Vagina (tissue), 2 donors: ENCODE measurements around the gene FBXL16. TPM values are rescaled to one million over a fixed set of nuclear protein-coding genes. Genes with fewer than 3 reads are reported as not detected.

Experiments
- DNase-seq, 2 donors: peaks; one replicate each; pipeline ENCODE4 v3.0.0-alpha.2; 2017; ENCODE audit errors: extremely low spot score in 2 of 2
- H3K27ac ChIP-seq: fragments of 200-600 bp; sonication (generic); one replicate; pipeline ENCODE4 v1.5.1; 2019
- H3K27me3 ChIP-seq: fragments of 200-600 bp; sonication (generic); one replicate; pipeline ENCODE4 v1.5.1; 2019
- H3K36me3 ChIP-seq, 2 donors: fragments of 200-600 bp; sonication (generic); one replicate each; pipeline ENCODE4 v1.5.1; 2017 to 2019
- H3K4me1 ChIP-seq: fragments of 200-600 bp; sonication (generic); one replicate; pipeline ENCODE4 v1.5.1; 2019
- H3K4me3 ChIP-seq, 2 donors: fragments of 200-600 bp; sonication (generic); 1 replicate in 1 of 2; 2 replicates in 1 of 2; pipeline ENCODE4 v1.5.1; 2016 to 2019
- H3K9me3 ChIP-seq: fragments of 200-600 bp; sonication (generic); one replicate; pipeline ENCODE4 v1.5.1; 2019
- POLR2A ChIP-seq, 2 donors: fragments of 450-650 bp; IDR thresholded peaks; one replicate each; pipeline ENCODE4 v1.6.1; 2017; ENCODE audit warnings: antibody characterized with exemption in 2 of 2, mild to moderate bottlenecking in 2 of 2, moderate library complexity in 2 of 2
- POLR2AphosphoS5 ChIP-seq, 2 donors: sonication (generic); formaldehyde crosslinking; IDR thresholded peaks; one replicate each; pipeline ENCODE4 v1.9.0; 2017; ENCODE audit warnings: antibody characterized with exemption in 2 of 2, mild to moderate bottlenecking in 2 of 2, low read depth in 1 of 2; ENCODE audit not compliant: insufficient read depth in 1 of 2
- intact Hi-C: fragments of 100-400 bp; cut with DNase I; formaldehyde crosslinking; loops from one replicate; pipeline ENCODE4 v1.15.1; 2023
- total RNA-seq: library from RNA; depleted of rRNA; stranded (reverse); fragments of >200 nt; gene quantifications from one replicate; pipeline ENCODE4 v1.2.3, GENCODE V29; 2016
- TF ChIP-seq, protein P1 (sequence below), 3 experiments: fragments of 450-650 bp in 2 of 3; fragments of 200-600 bp in 1 of 3; sonication (generic) in 1 of 3; IDR thresholded peaks; one replicate each; pipeline ENCODE4 v1.5.1; 2017 to 2019; ENCODE audit warnings: antibody characterized with exemption in 3 of 3, mild to moderate bottlenecking in 2 of 3, moderate library complexity in 2 of 3

FBXL16 gene
- total RNA-seq, 1 donor from 2014 or later = 4.4 TPM

DNA sequence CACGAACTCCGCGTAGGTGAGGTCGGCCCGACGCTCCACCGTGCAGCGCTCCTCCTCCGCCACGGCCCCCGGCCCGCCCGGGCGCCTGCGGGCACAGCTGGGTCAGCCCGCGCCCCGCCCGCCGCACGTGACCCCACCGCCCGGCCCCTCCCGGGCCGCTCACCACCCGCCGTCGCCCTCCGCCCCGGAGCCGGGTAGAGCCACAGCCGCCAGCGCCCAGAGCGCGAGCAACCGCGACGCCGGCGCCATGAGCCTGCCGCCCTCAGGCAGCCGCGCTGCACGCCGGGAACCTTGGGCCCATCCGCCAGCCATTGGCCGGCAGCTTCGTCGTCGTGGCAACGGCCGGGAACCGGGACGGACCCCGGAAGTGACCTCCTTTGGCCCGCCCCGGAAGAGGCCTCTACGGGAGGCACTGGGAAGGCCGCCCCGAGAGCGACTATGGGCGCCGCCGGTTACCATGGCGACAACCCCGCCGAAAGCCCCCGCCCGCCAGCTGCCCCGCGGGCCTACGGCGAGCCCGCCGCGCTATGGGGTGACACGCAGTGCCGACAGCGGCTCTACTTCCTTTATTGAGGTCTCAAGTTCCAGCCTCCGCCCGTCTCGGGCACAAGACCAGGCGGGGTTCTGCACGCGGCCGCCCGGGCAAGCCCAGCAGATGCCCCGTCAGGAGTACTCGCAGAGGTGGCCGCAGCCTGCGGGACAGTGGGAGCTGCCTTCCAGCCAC, 21.4 kb downstream of the FBXL16 start, which contains the start of gene JMJD8:
TSS of gene JMJD8 (minus strand) at position 264 of the 724 bp plus-strand sequence. CDS start at position 249, 15 bp downstream.
- intact Hi-C loops = no loop called here
- Histone ChIP-seq H3K27me3 (no peaks in the 10 kb centered on the region), H3K36me3 (peaks cover 0 to 29% of the 10 kb centered on the region in 2 donors), H3K4me3 (peak within 1 kb of the TSS; percentile 60 to 92), H3K27ac (peak within 1 kb of the TSS; percentile 67), H3K9me3 (no peaks in the 10 kb centered on the region), H3K4me1 (peaks cover 60% of the 10 kb centered on the region)
- DNase-seq = no peak
- TF ChIP-seq, protein P1, sequence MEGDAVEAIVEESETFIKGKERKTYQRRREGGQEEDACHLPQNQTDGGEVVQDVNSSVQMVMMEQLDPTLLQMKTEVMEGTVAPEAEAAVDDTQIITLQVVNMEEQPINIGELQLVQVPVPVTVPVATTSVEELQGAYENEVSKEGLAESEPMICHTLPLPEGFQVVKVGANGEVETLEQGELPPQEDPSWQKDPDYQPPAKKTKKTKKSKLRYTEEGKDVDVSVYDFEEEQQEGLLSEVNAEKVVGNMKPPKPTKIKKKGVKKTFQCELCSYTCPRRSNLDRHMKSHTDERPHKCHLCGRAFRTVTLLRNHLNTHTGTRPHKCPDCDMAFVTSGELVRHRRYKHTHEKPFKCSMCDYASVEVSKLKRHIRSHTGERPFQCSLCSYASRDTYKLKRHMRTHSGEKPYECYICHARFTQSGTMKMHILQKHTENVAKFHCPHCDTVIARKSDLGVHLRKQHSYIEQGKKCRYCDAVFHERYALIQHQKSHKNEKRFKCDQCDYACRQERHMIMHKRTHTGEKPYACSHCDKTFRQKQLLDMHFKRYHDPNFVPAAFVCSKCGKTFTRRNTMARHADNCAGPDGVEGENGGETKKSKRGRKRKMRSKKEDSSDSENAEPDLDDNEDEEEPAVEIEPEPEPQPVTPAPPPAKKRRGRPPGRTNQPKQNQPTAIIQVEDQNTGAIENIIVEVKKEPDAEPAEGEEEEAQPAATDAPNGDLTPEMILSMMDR (IDR thresholded peaks at IDR 0.05) = no peak
- TF ChIP-seq POLR2A (IDR thresholded peaks at IDR 0.05) (peak in 1 of 2 donors; percentile 15), POLR2AphosphoS5 (IDR thresholded peaks at IDR 0.05; ENCODE audit: insufficient read depth in 1 of 2, low read depth in 1 of 2) (peak; percentile 76 to 89)

DNA sequence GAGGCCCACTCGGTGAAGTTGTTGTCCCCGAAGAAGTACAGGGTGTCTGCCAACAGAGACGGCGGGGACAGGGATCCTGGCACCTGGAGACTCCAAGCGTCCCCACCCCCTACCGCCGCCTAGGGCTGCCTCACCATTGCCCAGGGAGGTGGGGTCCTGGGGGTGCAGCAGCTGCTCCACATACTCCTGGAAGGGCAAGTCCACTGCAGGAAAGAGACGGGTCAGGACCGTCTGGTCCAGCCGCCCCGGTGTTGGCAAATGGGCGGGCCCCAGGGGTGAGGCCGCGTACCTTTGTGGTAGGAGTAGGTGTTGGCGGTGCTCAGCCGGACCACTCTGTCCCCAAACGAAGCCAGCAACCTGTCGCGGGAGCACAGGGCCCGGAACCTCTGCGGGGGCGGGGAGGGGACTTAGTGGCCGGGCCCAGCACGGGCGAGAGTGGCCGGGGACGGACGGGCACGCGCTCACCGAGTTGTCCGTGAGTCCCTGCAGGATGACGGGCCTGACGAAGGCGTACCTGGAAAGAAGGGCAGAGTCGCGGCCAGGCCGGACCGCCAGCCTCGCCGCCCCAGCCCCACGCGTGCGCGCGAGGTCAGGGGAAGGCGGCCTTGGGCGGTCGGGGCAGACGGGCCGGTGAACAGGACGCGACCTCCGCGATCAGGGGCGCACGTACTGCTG, 22.1 kb downstream of the FBXL16 start:
- H3K4me1 ChIP-seq = peaks cover 59% of the 10 kb centered on the region
- peak overlapping the region; percentile 40 for H3K27ac ChIP-seq
- H3K36me3 ChIP-seq = peaks cover 0 to 29% of the 10 kb centered on the region in 2 donors
- DNase-seq = no peak
- intact Hi-C loops = no loop called here
- no peaks in the 10 kb centered on the region for H3K9me3 ChIP-seq
- no peaks in the 10 kb centered on the region for H3K27me3 ChIP-seq
- TF ChIP-seq POLR2AphosphoS5 (IDR thresholded peaks at IDR 0.05; ENCODE audit: insufficient read depth in 1 of 2, low read depth in 1 of 2) (no peak), POLR2A (IDR thresholded peaks at IDR 0.05) (no peak)
- TF ChIP-seq, protein P1 (IDR thresholded peaks at IDR 0.05) = no peak
- H3K4me3 ChIP-seq = peak overlapping the region; percentile 60 to 92

DNA sequence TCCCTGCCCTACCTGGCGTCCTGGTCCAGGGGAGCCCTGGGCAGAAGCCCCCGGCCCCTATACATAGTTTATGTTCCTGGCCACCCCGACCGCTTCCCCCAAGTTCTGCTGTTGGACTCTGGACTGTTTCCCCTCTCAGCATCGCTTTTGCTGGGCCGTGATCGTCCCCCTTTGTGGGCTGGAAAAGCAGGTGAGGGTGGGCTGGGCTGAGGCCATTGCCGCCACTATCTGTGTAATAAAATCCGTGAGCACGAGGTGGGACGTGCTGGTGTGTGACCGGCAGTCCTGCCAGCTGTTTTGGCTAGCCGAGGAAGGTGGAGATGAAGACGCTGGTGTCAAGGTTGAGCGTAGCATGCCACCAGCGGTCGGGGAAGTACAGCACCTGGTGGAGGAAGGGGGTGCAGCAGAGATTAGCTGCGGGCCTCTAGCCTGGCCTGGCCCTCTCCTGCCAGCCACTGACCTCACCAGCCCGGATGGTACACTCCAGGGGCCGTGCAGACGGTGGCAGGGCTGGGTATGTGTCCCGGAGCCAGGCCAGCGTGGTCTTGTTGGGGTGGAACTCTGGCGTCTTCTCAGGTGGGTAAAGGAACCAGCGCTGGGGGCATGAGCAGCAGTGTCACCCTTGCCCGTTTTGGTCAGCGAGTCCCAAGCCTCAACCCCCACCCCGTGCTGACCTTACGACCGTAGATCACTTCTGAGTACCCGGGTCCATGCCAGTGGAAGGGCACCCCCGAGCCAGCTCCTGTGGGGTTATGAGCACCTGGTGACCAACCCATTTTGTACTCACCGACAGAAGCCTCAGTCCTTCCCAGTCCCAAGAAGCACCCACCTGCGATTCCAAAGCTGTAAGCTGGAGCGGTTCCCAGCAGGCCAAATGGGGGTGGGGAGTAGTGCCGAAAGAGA, 22.9 kb downstream of the FBXL16 start:
- TF ChIP-seq, protein P1 (IDR thresholded peaks at IDR 0.05) = no peak
- TF ChIP-seq POLR2AphosphoS5 (IDR thresholded peaks at IDR 0.05; ENCODE audit: insufficient read depth in 1 of 2, low read depth in 1 of 2) (no peak), POLR2A (IDR thresholded peaks at IDR 0.05) (no peak)
- H3K4me3 ChIP-seq = peak overlapping the region in 1 of 2 donors; percentile 60

DNA sequence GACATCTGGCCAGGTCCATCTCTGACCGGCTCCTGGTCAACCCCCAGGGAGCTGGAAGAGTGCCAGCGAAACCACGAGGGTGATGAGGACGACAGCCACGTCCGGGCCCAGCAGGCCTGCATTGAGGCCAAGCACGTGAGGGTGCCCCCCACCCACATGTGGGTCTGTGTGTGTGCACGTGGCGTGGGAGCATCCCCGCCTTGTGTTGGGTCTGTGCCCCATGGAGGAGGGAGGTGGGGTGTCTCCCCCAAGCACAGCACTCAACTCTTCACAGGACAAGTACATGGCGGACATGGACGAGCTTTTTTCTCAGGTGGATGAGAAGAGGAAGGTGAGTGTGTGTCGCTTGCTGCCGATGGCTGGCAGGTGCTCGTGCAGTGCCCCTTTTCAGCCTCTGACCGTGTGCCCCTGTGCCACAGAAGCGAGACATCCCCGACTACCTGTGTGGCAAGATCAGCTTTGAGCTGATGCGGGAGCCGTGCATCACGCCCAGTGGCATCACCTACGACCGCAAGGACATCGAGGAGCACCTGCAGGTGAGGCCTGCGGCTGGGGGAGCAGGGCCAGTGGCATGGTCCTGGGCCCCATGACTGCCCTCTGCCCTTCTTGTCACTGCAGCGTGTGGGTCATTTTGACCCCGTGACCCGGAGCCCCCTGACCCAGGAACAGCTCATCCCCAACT, 23.7 kb downstream of the FBXL16 start:
- peak overlapping the region in 1 of 2 donors; percentile 83 for H3K4me3 ChIP-seq
- H3K36me3 ChIP-seq = peaks cover 0 to 26% of the 10 kb centered on the region in 2 donors
- H3K4me1 ChIP-seq = peaks cover 66% of the 10 kb centered on the region
- no peak for TF ChIP-seq POLR2AphosphoS5 (IDR thresholded peaks at IDR 0.05; ENCODE audit: insufficient read depth in 1 of 2, low read depth in 1 of 2)
- TF ChIP-seq, protein P1 (IDR thresholded peaks at IDR 0.05) = no peak
- no peak for DNase-seq
- no peaks in the 10 kb centered on the region for H3K9me3 ChIP-seq
- H3K27ac ChIP-seq = no peak overlapping the region
- H3K27me3 ChIP-seq = no peaks in the 10 kb centered on the region
- intact Hi-C loops = no loop called here

More for the DNA sequence above, 22.9 kb downstream of the FBXL16 start:
- peaks cover 58% of the 10 kb centered on the region for H3K4me1 ChIP-seq
- no peak overlapping the region for H3K27ac ChIP-seq
- intact Hi-C loops = no loop called here
- H3K27me3 ChIP-seq = no peaks in the 10 kb centered on the region
- no peaks in the 10 kb centered on the region for H3K9me3 ChIP-seq
- peaks cover 0 to 29% of the 10 kb centered on the region in 2 donors for H3K36me3 ChIP-seq
- DNase-seq = no peak
